ENCODE results near the gene VPS11. TPM values are rescaled to one million over a fixed set of nuclear protein-coding genes. Genes with fewer than 3 reads are reported as not detected.

VPS11 gene
- total and polyA plus RNA-seq, 7 donors = 16.2 to 25.4 (median 20.4) TPM

DNA sequence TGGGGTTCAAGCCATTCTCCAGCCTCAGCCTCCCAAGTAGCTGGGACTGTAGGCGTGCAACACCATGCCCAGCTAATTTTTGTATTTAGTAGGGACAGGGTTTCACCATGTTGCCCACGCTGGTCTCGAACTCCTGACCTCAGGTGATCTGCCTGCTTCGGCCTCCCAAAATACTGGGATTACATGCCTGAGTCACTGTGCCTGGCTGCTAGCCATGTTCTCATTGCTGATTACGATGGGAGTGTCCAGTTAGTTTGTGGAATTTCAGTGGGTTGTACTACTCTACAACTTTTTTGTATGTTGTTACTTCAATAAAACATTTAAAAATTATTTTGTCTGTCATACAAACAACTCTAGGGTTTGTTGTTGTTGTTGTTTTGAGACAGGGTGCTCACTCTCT lies 4.8 kb upstream of the VPS11 start:
- Histone ChIP-seq H3K36me3 (ENCODE audit: insufficient read depth in 1 of 2, low read depth in 1 of 2) (peaks cover 0 to 23% of the 10 kb centered on the region in 2 donors), H3K4me3 (no peak overlapping the region), H3K27me3 (ENCODE audit: insufficient read depth in 3 of 3, low read length in 2 of 3) (no peaks in the 10 kb centered on the region), H3K9me3 (no peaks in the 10 kb centered on the region), H3K27ac (no peak overlapping the region), H3K4me1 (peaks cover 28% of the 10 kb centered on the region)
- TF ChIP-seq, protein P1, sequence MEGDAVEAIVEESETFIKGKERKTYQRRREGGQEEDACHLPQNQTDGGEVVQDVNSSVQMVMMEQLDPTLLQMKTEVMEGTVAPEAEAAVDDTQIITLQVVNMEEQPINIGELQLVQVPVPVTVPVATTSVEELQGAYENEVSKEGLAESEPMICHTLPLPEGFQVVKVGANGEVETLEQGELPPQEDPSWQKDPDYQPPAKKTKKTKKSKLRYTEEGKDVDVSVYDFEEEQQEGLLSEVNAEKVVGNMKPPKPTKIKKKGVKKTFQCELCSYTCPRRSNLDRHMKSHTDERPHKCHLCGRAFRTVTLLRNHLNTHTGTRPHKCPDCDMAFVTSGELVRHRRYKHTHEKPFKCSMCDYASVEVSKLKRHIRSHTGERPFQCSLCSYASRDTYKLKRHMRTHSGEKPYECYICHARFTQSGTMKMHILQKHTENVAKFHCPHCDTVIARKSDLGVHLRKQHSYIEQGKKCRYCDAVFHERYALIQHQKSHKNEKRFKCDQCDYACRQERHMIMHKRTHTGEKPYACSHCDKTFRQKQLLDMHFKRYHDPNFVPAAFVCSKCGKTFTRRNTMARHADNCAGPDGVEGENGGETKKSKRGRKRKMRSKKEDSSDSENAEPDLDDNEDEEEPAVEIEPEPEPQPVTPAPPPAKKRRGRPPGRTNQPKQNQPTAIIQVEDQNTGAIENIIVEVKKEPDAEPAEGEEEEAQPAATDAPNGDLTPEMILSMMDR (IDR thresholded peaks at IDR 0.05) = no peak
- peak in 1 of 2 donors; percentile 46 for DNase-seq
- intact Hi-C loops (cut with DNase I) = no loop called here
- WGBS, 3 donors = 36 to 64% (median 43%) methylated on average over 5 of the region's 5 CpGs
- no peak for ATAC-seq

DNA sequence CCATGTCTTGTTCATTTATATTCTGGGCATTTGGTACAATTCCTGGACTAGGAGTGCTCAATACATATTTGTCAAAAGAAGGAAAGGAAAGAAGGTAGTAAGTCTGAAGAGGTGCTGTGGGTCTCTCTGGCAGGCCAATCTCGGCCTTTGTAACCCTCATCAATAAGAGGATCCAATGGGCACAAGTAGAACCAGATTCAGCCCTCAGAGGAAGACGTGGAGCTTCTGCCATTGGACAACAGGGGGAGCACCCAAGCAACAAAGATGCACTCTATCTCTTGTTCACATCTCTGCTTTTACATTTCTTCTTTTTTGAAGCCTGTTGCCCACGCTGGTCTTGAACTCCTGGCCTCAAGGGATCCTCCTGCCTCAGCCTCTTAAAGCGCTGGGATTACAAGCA lies 2.2 kb upstream of the VPS11 start:
- no peak overlapping the region for H3K27ac ChIP-seq
- DNase-seq (no peak), ATAC-seq (no peak)
- H3K4me1 ChIP-seq = peaks cover 31% of the 10 kb centered on the region
- H3K36me3 ChIP-seq (ENCODE audit: insufficient read depth in 1 of 2, low read depth in 1 of 2) = peaks cover 4 to 37% of the 10 kb centered on the region in 2 donors
- H3K27me3 ChIP-seq (ENCODE audit: insufficient read depth in 3 of 3, low read length in 2 of 3) = no peaks in the 10 kb centered on the region
- intact Hi-C loops (cut with DNase I) = no loop called here
- no peaks in the 10 kb centered on the region for H3K9me3 ChIP-seq
- no peak overlapping the region for H3K4me3 ChIP-seq
- 56 to 69% (median 61%) methylated on average over 4 of the region's 4 CpGs for WGBS, 3 donors
- TF ChIP-seq, protein P1 (IDR thresholded peaks at IDR 0.05) = peak; percentile 20

DNA sequence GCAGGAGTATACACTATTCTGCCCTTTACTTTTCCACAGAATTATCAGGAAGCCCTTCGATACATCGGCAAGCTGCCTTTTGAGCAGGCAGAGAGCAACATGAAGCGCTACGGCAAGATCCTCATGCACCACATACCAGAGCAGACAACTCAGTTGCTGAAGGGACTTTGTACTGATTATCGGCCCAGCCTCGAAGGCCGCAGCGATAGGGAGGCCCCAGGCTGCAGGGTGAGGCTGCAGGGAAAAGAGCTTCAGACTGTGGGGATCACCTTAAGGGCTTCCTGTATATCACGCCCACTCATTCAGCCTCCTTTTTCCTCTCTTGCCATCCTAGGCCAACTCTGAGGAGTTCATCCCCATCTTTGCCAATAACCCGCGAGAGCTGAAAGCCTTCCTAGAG lies 10.2 kb downstream of the VPS11 start:
- TF ChIP-seq, protein P1 (IDR thresholded peaks at IDR 0.05) = no peak
- ATAC-seq (no peak), DNase-seq (no peak)
- Histone ChIP-seq H3K4me3 (no peak overlapping the region), H3K27me3 (ENCODE audit: insufficient read depth in 3 of 3, low read length in 2 of 3) (no peaks in the 10 kb centered on the region), H3K4me1 (no peaks in the 10 kb centered on the region), H3K36me3 (ENCODE audit: insufficient read depth in 1 of 2, low read depth in 1 of 2) (peaks cover 18 to 100% of the 10 kb centered on the region in 2 donors), H3K27ac (no peak overlapping the region), H3K9me3 (no peaks in the 10 kb centered on the region)
- intact Hi-C loops (cut with DNase I) = no loop called here
- 92 to 94% (median 92%) methylated on average over 11 of the region's 11 CpGs for WGBS, 3 donors

DNA sequence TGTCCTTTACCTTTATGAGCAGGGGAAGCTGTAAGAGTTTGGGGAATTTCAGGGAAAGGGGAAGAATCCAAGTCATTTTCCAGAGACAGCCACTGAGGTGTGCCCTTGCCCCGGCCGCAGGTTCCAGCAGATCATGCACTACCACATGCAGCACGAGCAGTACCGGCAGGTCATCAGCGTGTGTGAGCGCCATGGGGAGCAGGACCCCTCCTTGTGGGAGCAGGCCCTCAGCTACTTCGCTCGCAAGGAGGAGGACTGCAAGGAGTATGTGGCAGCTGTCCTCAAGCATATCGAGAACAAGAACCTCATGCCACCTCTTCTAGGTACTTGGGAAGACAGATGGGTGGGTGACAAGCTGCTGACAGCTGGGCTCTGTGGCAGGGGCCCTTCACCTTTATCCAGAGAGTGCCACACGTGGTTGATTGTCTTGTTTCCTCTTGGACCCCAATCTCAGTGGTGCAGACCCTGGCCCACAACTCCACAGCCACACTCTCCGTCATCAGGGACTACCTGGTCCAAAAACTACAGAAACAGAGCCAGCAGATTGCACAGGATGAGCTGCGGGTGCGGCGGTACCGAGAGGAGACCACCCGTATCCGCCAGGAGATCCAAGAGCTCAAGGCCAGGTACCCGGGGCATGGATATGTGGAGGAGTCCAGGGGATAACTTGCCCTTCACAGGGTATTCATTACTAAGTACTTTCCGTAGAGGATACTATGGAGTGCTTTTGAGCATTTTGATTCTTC lies 11.2 kb downstream of the VPS11 start:
- H3K4me3 ChIP-seq = no peak overlapping the region
- DNase-seq = no peak

More for the DNA sequence above, 11.2 kb downstream of the VPS11 start:
- Histone ChIP-seq H3K9me3 (no peaks in the 10 kb centered on the region), H3K36me3 (ENCODE audit: insufficient read depth in 1 of 2, low read depth in 1 of 2) (peaks cover 8 to 92% of the 10 kb centered on the region in 2 donors), H3K4me1 (no peaks in the 10 kb centered on the region), H3K27me3 (ENCODE audit: insufficient read depth in 3 of 3, low read length in 2 of 3) (no peaks in the 10 kb centered on the region), H3K27ac (no peak overlapping the region)
- intact Hi-C loops (cut with DNase I) = no loop called here
- no peak for ATAC-seq
- 90 to 92% (median 90%) methylated on average over 19 of the region's 19 CpGs for WGBS, 3 donors
- TF ChIP-seq, protein P1 (IDR thresholded peaks at IDR 0.05) = no peak
